Measurements from ENCODE around the gene UBASH3B. TPM values are rescaled to one million over a fixed set of nuclear protein-coding genes. Genes with fewer than 3 reads are reported as not detected.

Gene UBASH3B
- total RNA-seq, 2 donors from 2014 or later: 3.4 to 3.5 TPM

DNA sequence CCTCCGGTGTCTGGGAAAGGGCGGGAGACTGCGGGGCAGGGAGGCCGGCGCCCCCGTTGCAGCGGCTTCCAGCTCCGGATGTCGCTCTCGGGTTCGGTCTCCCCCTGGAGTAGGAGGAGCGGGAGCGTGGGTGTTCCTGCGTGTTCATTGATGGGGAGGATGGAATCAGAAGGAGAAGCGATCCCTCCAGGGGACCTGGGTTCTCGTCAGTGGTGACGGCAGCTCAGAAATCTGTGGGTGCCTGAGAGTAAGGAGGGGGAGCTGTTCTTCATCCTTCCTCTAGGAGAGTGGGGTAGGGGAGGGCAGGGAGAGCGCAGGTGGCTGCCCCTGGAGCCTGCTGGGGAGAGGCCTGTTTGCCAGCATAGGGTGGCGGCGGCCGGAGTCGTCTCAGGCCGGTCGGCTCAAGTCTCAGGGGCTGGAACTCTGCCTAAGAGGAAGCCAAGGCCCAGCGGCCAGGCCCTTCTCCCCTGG, 1.1 kb downstream of the UBASH3B start:
- no peak for DNase-seq (ENCODE audit: low spot score)
- H3K36me3 Mint-ChIP-seq: no peaks in the 10 kb centered on the region
- H3K27ac Mint-ChIP-seq: no peak overlapping the region
- no peaks in the 10 kb centered on the region for H3K9me3 Mint-ChIP-seq
- H3K4me3 Mint-ChIP-seq: peak overlapping the region; percentile 86
- peak; percentile 1 to 7 for ATAC-seq
- H3K27me3 Mint-ChIP-seq: peaks cover 8 to 10% of the 10 kb centered on the region in 2 donors
- H3K4me1 Mint-ChIP-seq (ENCODE audit: low read depth in 2 of 2): peaks cover 20 to 30% of the 10 kb centered on the region in 2 donors

- peak overlapping the region in 1 of 2 donors; percentile 39 for H3K27ac Mint-ChIP-seq
- H3K27me3 Mint-ChIP-seq: peaks cover 2 to 4% of the 10 kb centered on the region in 2 donors
- ATAC-seq (no peak), DNase-seq (ENCODE audit: low spot score) (no peak)
- peaks cover 30 to 37% of the 10 kb centered on the region in 2 donors for H3K4me1 Mint-ChIP-seq (ENCODE audit: low read depth in 2 of 2)
- no peaks in the 10 kb centered on the region for H3K36me3 Mint-ChIP-seq
- no peaks in the 10 kb centered on the region for H3K9me3 Mint-ChIP-seq
- no peak overlapping the region for H3K4me3 Mint-ChIP-seq
These were observed 4.4 kb downstream of the UBASH3B start for GRCh38 chr11:122659676-122660554.

- ATAC-seq (no peak), DNase-seq (ENCODE audit: low spot score) (no peak)
- no peaks in the 10 kb centered on the region for H3K9me3 Mint-ChIP-seq
- no peak overlapping the region for H3K27ac Mint-ChIP-seq
- H3K4me3 Mint-ChIP-seq: no peak overlapping the region
- peaks cover 23 to 31% of the 10 kb centered on the region in 2 donors for H3K4me1 Mint-ChIP-seq (ENCODE audit: low read depth in 2 of 2)
- H3K27me3 Mint-ChIP-seq: no peaks in the 10 kb centered on the region
- H3K36me3 Mint-ChIP-seq: no peaks in the 10 kb centered on the region
These were observed 5.8 kb downstream of the UBASH3B start for GRCh38 chr11:122661182-122661945.

- H3K9me3 Mint-ChIP-seq: no peaks in the 10 kb centered on the region
- peaks cover 35 to 37% of the 10 kb centered on the region in 2 donors for H3K4me1 Mint-ChIP-seq (ENCODE audit: low read depth in 2 of 2)
- ATAC-seq (no peak), DNase-seq (ENCODE audit: low spot score) (no peak)
- H3K4me3 Mint-ChIP-seq: no peak overlapping the region
- H3K27ac Mint-ChIP-seq: no peak overlapping the region
- peaks cover 0 to 3% of the 10 kb centered on the region in 2 donors for H3K27me3 Mint-ChIP-seq
- H3K36me3 Mint-ChIP-seq: no peaks in the 10 kb centered on the region
These were observed 7.7 kb downstream of the UBASH3B start for GRCh38 chr11:122663056-122663740.

- Mint-ChIP-seq H3K4me3 (no peak overlapping the region), H3K27me3 (peaks cover 0 to 3% of the 10 kb centered on the region in 2 donors), H3K4me1 (ENCODE audit: low read depth in 2 of 2) (peaks cover 35 to 38% of the 10 kb centered on the region in 2 donors), H3K27ac (no peak overlapping the region), H3K36me3 (no peaks in the 10 kb centered on the region), H3K9me3 (no peaks in the 10 kb centered on the region)
- no peak for ATAC-seq
- no peak for DNase-seq (ENCODE audit: low spot score)
These were observed 8.2 kb downstream of the UBASH3B start for GRCh38 chr11:122663764-122664163.

- Mint-ChIP-seq H3K4me1 (ENCODE audit: low read depth in 2 of 2) (peaks cover 37 to 38% of the 10 kb centered on the region in 2 donors), H3K4me3 (no peak overlapping the region)
- ATAC-seq: no peak
These were observed 8.7 kb downstream of the UBASH3B start for GRCh38 chr11:122664188-122664587.

DNA sequence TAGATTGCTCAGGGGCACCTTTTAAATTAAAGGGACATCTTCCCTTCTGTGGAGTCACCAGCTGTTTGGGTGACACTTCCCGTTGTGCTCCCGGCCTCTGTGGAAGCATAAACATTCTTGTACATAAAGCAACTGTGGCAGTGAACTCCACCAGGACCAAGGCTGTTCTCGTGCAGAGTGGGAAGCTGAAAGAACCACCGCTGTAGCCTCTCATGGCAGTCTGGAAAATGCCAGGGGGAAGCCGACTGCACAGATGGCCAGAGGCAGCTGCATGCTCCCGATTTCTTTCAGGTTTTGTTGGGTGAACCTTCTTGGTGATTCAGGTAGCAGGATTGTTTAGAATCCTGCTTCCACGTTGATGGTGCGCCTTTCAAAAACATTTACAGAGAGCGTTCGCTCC, 10.3 kb downstream of the UBASH3B start:
- Mint-ChIP-seq H3K36me3 (peaks cover 4% of the 10 kb centered on the region), H3K4me3 (no peak overlapping the region), H3K27ac (no peak overlapping the region), H3K27me3 (peaks cover 0 to 3% of the 10 kb centered on the region in 2 donors), H3K9me3 (peaks cover 4% of the 10 kb centered on the region), H3K4me1 (ENCODE audit: low read depth in 2 of 2) (peaks cover 42 to 48% of the 10 kb centered on the region in 2 donors)
- ATAC-seq (no peak), DNase-seq (ENCODE audit: low spot score) (no peak)

More at GRCh38 chr11:122664188-122664587, 8.7 kb downstream of the UBASH3B start:
- Mint-ChIP-seq H3K36me3 (peaks cover under 1% of the 10 kb centered on the region), H3K27ac (no peak overlapping the region), H3K9me3 (peaks cover 1% of the 10 kb centered on the region), H3K27me3 (peaks cover 0 to 3% of the 10 kb centered on the region in 2 donors)
- no peak for DNase-seq (ENCODE audit: low spot score)

DNA sequence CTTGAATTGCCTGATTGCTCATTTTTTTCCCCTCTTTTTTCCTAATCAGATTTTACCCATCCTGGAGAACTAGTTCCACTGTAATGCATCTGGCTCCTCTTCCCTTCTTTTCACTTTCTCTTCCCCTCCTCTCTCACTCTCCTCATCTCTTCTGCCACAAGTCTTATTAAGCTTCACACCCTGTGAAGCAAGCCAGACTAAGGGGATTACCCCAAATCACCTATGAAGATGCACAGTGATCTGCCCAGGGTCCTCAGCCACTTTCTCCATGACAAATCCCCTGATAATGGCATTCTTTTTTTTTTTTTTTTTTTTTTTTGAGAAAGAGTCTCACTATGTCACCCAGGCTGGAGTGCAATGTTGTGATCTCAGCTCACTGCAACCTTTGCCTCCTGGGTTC, 11.2 kb downstream of the UBASH3B start:
- Mint-ChIP-seq H3K27me3 (peaks cover 0 to 3% of the 10 kb centered on the region in 2 donors), H3K9me3 (peaks cover 4% of the 10 kb centered on the region), H3K4me3 (peak overlapping the region; percentile 59), H3K36me3 (peaks cover 4% of the 10 kb centered on the region), H3K4me1 (ENCODE audit: low read depth in 2 of 2) (peaks cover 42 to 48% of the 10 kb centered on the region in 2 donors), H3K27ac (no peak overlapping the region)
- DNase-seq (ENCODE audit: low spot score): no peak
- peak in 1 of 2 donors; percentile 54 for ATAC-seq

DNA sequence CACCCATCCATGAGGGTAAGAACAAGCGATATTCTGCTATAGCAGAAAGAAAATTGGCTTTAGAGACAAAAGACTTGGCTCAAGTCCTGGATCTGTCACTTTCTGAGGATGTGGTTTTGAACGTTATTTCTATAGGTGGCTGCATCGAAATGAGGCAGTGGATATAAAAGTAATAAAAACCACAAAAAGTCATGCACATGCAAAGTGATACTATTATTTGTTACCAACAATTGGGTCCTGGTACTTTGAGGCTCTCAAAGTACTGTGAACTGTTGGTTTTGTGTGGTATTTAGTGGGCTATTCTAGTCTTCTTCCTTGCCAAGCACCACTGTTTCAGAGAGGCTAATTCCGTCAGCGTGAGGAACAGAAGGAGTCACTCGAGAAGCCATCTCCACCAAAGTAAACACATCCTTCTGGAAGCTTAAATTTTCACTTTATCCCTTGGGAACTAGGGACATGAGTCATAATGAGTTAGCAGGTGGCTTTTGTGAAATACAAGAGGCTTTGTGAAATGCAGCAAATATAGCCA, 13.1 kb downstream of the UBASH3B start:
- Mint-ChIP-seq H3K9me3 (peaks cover 4% of the 10 kb centered on the region), H3K36me3 (peaks cover 4% of the 10 kb centered on the region), H3K27ac (peak overlapping the region in 1 of 2 donors; percentile 51), H3K27me3 (peaks cover 0 to 3% of the 10 kb centered on the region in 2 donors), H3K4me3 (peak overlapping the region; percentile 61), H3K4me1 (ENCODE audit: low read depth in 2 of 2) (peaks cover 45 to 49% of the 10 kb centered on the region in 2 donors)
- no peak for DNase-seq (ENCODE audit: low spot score)
- peak; percentile 65 to 74 for ATAC-seq

GRCh38 chr11:122670131-122670530, 14.6 kb downstream of the UBASH3B start:
- H3K27ac Mint-ChIP-seq: no peak overlapping the region
- DNase-seq (ENCODE audit: low spot score) (no peak), ATAC-seq (no peak)
- H3K4me3 Mint-ChIP-seq: no peak overlapping the region
- H3K9me3 Mint-ChIP-seq: peaks cover 4% of the 10 kb centered on the region
- H3K4me1 Mint-ChIP-seq (ENCODE audit: low read depth in 2 of 2): peaks cover 39 to 47% of the 10 kb centered on the region in 2 donors
- H3K36me3 Mint-ChIP-seq: peaks cover 4% of the 10 kb centered on the region
- peaks cover 0 to 3% of the 10 kb centered on the region in 2 donors for H3K27me3 Mint-ChIP-seq

DNA sequence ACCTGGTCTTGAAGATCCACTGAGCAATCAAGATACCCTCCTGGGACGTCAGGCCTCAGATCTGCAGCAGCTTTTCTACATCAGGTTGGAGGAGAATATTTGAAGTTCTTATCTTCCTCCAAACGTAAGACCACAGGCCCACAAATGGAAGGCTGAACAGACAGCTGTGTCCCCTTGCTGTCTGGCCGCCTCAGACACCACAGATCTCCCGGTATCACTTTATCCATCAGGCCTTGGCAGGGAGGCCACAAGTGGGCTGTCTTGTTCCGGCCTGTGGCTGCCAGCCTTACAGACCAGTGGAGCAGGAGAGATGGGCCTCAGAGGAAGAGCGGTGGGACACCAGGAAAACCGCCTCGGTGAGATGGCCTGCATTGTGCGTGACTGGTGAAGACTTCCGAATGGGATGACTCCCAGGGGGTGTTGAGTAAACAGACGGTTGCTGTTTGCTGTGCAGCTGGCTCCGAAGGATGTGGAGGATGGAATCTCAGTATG, 15.9 kb downstream of the UBASH3B start:
- ATAC-seq: no peak
- H3K4me3 Mint-ChIP-seq: no peak overlapping the region
- no peak for DNase-seq (ENCODE audit: low spot score)
- H3K9me3 Mint-ChIP-seq: peaks cover 4% of the 10 kb centered on the region
- peaks cover 4% of the 10 kb centered on the region for H3K36me3 Mint-ChIP-seq
- H3K27ac Mint-ChIP-seq: no peak overlapping the region
- peaks cover 47 to 53% of the 10 kb centered on the region in 2 donors for H3K4me1 Mint-ChIP-seq (ENCODE audit: low read depth in 2 of 2)
- peaks cover 0 to 3% of the 10 kb centered on the region in 2 donors for H3K27me3 Mint-ChIP-seq

GRCh38 chr11:122672892-122673291, 17.4 kb downstream of the UBASH3B start:
- Mint-ChIP-seq H3K27me3 (peaks cover 0 to 3% of the 10 kb centered on the region in 2 donors), H3K9me3 (peaks cover 4% of the 10 kb centered on the region), H3K36me3 (peaks cover 4% of the 10 kb centered on the region), H3K27ac (no peak overlapping the region), H3K4me3 (no peak overlapping the region), H3K4me1 (ENCODE audit: low read depth in 2 of 2) (peaks cover 40 to 47% of the 10 kb centered on the region in 2 donors)
- DNase-seq (ENCODE audit: low spot score): no peak
- ATAC-seq: no peak

GRCh38 chr11:122673701-122674100, 18.2 kb downstream of the UBASH3B start:
- DNase-seq (ENCODE audit: low spot score) (no peak), ATAC-seq (no peak)
- peaks cover 34 to 40% of the 10 kb centered on the region in 2 donors for H3K4me1 Mint-ChIP-seq (ENCODE audit: low read depth in 2 of 2)
- peaks cover 4% of the 10 kb centered on the region for H3K36me3 Mint-ChIP-seq
- peaks cover 4% of the 10 kb centered on the region for H3K9me3 Mint-ChIP-seq
- peaks cover 0 to 3% of the 10 kb centered on the region in 2 donors for H3K27me3 Mint-ChIP-seq
- no peak overlapping the region for H3K4me3 Mint-ChIP-seq
- no peak overlapping the region for H3K27ac Mint-ChIP-seq

Data from natural killer cell treated with Interleukin-12 subunit alpha and Interleukin-12 subunit beta and Interleukin-15 and Interleukin-18, amount 100 ng/mL, for 72 hours (primary cell).